ENCODE results near the gene SSUH2. TPM values are rescaled to one million over a fixed set of nuclear protein-coding genes. Genes with fewer than 3 reads are reported as not detected.

The SSUH2 gene
- total and polyA plus RNA-seq, 9 of the 15 experiments (the other 6 are each of a cell fraction or from before 2014, with no cell fraction given), result 0.04 to 0.17 (median 0.04) TPM; not detected in 6

DNA sequence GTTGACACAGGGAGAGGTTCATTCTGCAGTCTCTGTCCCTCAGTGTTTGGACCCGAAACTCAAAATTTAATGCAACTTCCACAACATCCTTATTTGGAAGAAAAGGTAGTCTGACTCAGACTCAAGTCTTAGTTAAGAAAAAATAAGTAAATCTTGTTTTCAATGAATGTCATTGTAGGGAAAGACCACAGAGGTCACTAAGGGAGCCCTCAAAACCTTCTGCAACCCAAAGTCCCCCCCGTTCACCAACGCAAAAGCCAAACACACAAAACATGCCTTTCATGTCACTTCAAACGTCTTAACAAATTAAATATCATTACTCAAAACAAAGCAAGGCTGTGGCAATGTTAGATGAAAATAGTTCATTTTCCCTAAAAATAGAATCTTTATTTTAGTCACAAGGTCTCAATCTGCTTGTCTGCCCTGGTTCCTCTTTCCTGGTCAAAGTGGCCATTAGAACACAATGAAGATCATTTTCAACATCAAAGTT, 20.9 kb upstream of the SSUH2 start:
- Histone ChIP-seq H3K4me3 (no peak overlapping the region), H3K4me1 (replicated peaks in 1 of 2; ENCODE audit: control insufficient read depth in 2 of 2, insufficient read depth in 2 of 2, low read length in 2 of 2) (no peaks in the 10 kb centered on the region; a peak in 2 of 5 replicates), H3K4me2 (ENCODE audit: insufficient read depth, low read length) (no peak overlapping the region), H3K9ac (ENCODE audit: insufficient read depth in 1 of 2, low read depth in 2 of 2, low read length in 2 of 2) (no peak overlapping the region), H3K79me2 (ENCODE audit: control insufficient read depth, insufficient read depth, low read length) (no peaks in the 10 kb centered on the region), H3K9me3 (replicated peaks; ENCODE audit: control insufficient read depth, insufficient read depth, low read depth, low read length) (no peaks in the 10 kb centered on the region), H3K9me1 (ENCODE audit: control insufficient read depth, insufficient read depth, low read length) (no peaks in the 10 kb centered on the region), H3K36me3 (ENCODE audit: control insufficient read depth, insufficient read depth, low read length) (no peaks in the 10 kb centered on the region), H3K27ac (ENCODE audit: extremely low read depth, low read depth, low read length) (no peak overlapping the region), H2AFZ (ENCODE audit: low read depth, low read length) (no peak overlapping the region), H4K20me1 (replicated peaks; ENCODE audit: control insufficient read depth, insufficient read depth, low read length) (peaks cover 3% of the 10 kb centered on the region; the same call in 1 of the 2 replicates), H3K27me3 (ENCODE audit: control insufficient read depth in 2 of 2, insufficient read depth in 2 of 2, low read length in 2 of 2) (peaks cover 12 to 38% of the 10 kb centered on the region in 2 experiments)
- no TSS peak for BruUV-seq (replicated peaks)
- DNase-seq (ENCODE audit: extremely low read depth in 1 of 4, low spot score in 3 of 4) (no peak), ATAC-seq (no peak), FAIRE-seq (no peak)
- ChIA-PET POLR2A (interaction anchor here (0.7 kb wide), 1 partner anchor 22 kb away, joined by 4 read pairs; no protein-coding TSS in a partner anchor), CTCF (ENCODE audit: low intra/inter-chr PET ratio) (no interaction called here)
- 0% methylated on average over 4 of the region's 4 CpGs for WGBS (ENCODE audit: insufficient coverage, low coverage, missing lambda C conversion rate)
- TF ChIP-seq, protein P1, sequence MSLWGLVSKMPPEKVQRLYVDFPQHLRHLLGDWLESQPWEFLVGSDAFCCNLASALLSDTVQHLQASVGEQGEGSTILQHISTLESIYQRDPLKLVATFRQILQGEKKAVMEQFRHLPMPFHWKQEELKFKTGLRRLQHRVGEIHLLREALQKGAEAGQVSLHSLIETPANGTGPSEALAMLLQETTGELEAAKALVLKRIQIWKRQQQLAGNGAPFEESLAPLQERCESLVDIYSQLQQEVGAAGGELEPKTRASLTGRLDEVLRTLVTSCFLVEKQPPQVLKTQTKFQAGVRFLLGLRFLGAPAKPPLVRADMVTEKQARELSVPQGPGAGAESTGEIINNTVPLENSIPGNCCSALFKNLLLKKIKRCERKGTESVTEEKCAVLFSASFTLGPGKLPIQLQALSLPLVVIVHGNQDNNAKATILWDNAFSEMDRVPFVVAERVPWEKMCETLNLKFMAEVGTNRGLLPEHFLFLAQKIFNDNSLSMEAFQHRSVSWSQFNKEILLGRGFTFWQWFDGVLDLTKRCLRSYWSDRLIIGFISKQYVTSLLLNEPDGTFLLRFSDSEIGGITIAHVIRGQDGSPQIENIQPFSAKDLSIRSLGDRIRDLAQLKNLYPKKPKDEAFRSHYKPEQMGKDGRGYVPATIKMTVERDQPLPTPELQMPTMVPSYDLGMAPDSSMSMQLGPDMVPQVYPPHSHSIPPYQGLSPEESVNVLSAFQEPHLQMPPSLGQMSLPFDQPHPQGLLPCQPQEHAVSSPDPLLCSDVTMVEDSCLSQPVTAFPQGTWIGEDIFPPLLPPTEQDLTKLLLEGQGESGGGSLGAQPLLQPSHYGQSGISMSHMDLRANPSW (CRISPR knock-in tag; IDR thresholded peaks at IDR 0.05), result no peak
- TF ChIP-seq SLC30A9 (CRISPR knock-in tag; IDR thresholded peaks at IDR 0.05), result no peak
- TF ChIP-seq, protein P2, sequence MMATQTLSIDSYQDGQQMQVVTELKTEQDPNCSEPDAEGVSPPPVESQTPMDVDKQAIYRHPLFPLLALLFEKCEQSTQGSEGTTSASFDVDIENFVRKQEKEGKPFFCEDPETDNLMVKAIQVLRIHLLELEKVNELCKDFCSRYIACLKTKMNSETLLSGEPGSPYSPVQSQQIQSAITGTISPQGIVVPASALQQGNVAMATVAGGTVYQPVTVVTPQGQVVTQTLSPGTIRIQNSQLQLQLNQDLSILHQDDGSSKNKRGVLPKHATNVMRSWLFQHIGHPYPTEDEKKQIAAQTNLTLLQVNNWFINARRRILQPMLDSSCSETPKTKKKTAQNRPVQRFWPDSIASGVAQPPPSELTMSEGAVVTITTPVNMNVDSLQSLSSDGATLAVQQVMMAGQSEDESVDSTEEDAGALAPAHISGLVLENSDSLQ (IDR thresholded peaks at IDR 0.05), result no peak
- no peak for TF ChIP-seq MBD2 (IDR thresholded peaks at IDR 0.05; ENCODE audit: borderline replicate concordance, low read depth)
- in situ Hi-C loops (cut with MboI) (no loop called here), intact Hi-C loops (cut with micrococcal nuclease) (no loop called here)

All from K562 (cell line).